GM18867 (cell line): Measurements from ENCODE around the gene DAAM1.

Experiments
- ATAC-seq: cut with Tn5 transposase; IDR thresholded peaks from one replicate; pipeline ENCODE4 v1.9.1; 2021; ENCODE audit warnings: mild to moderate bottlenecking, moderate library complexity; ENCODE audit not compliant: unreplicated experiment

Gene DAAM1

GRCh38 chr14:59309291-59309900 is 120.9 kb downstream of the DAAM1 start:
- no peak for ATAC-seq

- ATAC-seq, result no peak
Measured at GRCh38 chr14:59310633-59311032, 122.2 kb downstream of the DAAM1 start.

- ATAC-seq, result no peak
Measured at GRCh38 chr14:59311723-59312122, 123.3 kb downstream of the DAAM1 start.

GRCh38 chr14:59313144-59313651 is 124.7 kb downstream of the DAAM1 start:
- ATAC-seq, result peak; percentile 84

GRCh38 chr14:59313658-59314608 is 125.5 kb downstream of the DAAM1 start:
- no peak for ATAC-seq

- no peak for ATAC-seq
Measured at GRCh38 chr14:59314953-59315599, 126.6 kb downstream of the DAAM1 start.

GRCh38 chr14:59316151-59316830 is 127.8 kb downstream of the DAAM1 start:
- no peak for ATAC-seq

GRCh38 chr14:59317346-59317745 is 128.9 kb downstream of the DAAM1 start:
- ATAC-seq, result no peak

- no peak for ATAC-seq
Measured at GRCh38 chr14:59317798-59318505, 129.5 kb downstream of the DAAM1 start.

- ATAC-seq, result no peak
Measured at GRCh38 chr14:59318908-59319307, 130.4 kb downstream of the DAAM1 start.

- no peak for ATAC-seq
Measured at GRCh38 chr14:59320361-59320760, 131.9 kb downstream of the DAAM1 start.

- no peak for ATAC-seq
Measured at GRCh38 chr14:59320763-59321625, 132.5 kb downstream of the DAAM1 start.

GRCh38 chr14:59321626-59321949 is 133.1 kb downstream of the DAAM1 start:
- no peak for ATAC-seq

- ATAC-seq, result no peak
Measured at GRCh38 chr14:59325906-59326305, 137.4 kb downstream of the DAAM1 start.

- no peak for ATAC-seq
Measured at GRCh38 chr14:59328454-59328853, 140.0 kb downstream of the DAAM1 start.

- ATAC-seq, result peak; percentile 98
Measured at GRCh38 chr14:59330455-59330854, 142.0 kb downstream of the DAAM1 start.

- no peak for ATAC-seq
Measured at GRCh38 chr14:59331217-59331616, 142.8 kb downstream of the DAAM1 start.

GRCh38 chr14:59332727-59333126 is 144.3 kb downstream of the DAAM1 start:
- no peak for ATAC-seq

- ATAC-seq, result no peak
Measured at GRCh38 chr14:59333235-59333634, 144.8 kb downstream of the DAAM1 start.
